Fibroblast of skin of right biceps (primary cell): ENCODE data around the gene SPOCK1.
"Not testable (repeated sequence)": the region's sequence is repeated elsewhere in the genome, so short reads cannot be mapped to it uniquely, and the experiment has no call there.

Experiments used
- DNase-seq: peaks from one replicate; pipeline ENCODE4 v3.0.0-alpha.2; 2013

The SPOCK1 gene

DNA sequence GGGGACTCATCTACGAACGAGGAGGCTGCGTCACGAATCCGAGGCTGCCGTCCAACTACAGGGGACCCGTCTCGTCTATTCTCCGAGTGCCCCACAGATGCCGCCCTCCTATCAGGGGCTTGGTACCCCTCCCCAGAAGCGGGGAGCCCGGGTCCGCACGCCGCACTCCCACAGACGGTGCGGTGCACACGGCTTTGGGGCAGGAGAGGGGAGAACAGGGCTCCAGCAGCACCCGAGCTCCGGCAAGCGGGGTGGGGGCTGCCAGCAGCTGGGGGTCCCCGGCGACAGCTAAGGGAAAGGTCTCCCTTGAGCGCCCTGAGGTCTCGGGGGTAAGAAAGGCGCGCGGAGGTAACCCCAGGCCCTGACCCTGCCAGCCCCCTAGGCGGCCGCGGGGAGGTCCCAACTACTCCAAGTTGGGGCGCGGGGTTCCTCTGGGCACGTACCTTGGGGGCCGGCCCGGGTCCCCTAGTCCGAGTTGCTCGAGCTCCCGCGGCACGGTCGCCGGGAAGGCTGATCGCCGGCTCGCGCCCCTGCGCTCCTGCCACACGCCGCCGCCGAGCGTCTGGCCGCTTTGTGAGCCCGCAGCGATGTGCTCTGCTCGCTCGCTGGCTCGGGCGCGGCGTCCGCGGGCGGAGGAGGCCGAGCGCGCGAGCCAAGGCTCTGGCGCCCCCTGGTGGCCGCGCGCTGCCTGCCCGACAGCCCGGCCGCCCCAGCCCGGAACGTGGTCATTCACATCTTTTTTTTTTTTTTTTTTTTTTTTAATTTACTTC, at the start of gene SPOCK1:
Gene SPOCK1 (minus strand): TSS at position 591 of the 770 bp plus-strand sequence.
- DNase-seq: peak; percentile 79

- no peak for DNase-seq
Measured at GRCh38 chr5:137545956-137546355, 46.8 kb upstream of the SPOCK1 start.

DNA sequence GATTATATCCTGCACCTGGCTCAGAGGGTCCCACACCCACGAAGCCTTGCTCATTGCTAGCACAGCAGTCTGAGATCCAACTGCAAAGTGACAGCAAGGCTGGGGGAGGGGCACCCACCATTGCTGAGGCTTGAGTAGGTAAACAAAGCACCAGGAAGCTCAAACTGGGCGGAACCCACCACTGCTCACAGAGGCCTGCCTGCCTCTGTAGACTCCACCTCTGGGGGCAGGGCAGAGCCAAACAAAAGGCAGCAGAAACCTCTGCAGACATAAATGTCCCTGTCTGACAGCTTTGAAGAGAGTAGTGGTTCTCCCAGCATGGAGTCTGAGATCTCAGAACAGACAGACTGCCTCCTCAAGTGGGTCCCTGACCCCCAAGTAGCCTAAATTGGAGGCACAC, 36.3 kb upstream of the SPOCK1 start:
- not testable (repeated sequence) for DNase-seq

- DNase-seq: no peak
Measured at GRCh38 chr5:137533963-137534362, 34.8 kb upstream of the SPOCK1 start.

GRCh38 chr5:137531266-137531665, 32.1 kb upstream of the SPOCK1 start:
- no peak for DNase-seq

- DNase-seq: no peak
Measured at GRCh38 chr5:137521246-137521645, 22.1 kb upstream of the SPOCK1 start.

DNA sequence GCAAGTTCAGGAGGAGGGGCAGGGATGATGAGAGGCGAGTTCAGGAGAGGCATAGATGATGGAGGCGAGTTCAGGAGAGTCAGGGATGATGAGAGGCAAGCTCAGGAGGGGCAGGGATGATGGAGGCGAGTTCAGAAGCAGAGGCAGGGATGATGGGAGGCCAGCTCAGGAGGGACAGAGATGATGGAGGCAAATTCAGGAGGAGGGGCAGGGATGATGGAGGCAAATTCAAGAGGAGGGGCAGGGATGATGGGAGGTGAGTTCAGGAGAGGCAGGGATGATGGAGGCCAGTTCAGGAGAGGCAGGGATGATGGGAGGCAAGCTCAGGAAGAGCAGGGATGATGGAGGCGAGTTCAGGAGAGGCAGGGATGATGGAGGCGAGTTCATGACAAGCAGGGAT, 17.8 kb upstream of the SPOCK1 start:
- no peak for DNase-seq

DNA sequence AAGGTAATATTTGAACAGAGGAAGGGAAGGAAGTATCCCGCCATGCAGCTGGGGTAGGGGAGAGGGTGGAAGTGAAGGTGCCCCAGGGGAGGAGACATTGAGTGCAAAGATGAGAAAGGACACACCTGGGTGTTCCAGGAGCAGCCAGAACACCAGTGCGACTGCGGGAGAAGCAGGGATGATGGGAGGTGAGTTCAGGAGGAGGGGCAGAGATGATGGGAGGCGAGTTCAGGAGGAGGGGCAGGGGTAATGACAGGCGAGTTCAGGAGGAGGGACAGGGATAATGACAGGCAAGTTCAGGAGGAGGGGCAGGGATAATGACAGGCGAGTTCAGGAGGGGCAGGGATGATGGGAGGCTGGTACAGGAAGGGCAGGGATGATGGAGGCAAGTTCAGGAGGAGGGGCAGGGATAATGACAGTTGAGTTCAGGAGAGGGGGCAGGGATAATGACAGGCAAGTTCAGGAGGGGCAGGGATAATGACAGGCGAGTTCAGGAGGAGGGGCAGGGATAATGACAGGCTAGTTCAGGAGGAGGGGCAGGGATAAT, 17.2 kb upstream of the SPOCK1 start:
- DNase-seq: no peak

DNA sequence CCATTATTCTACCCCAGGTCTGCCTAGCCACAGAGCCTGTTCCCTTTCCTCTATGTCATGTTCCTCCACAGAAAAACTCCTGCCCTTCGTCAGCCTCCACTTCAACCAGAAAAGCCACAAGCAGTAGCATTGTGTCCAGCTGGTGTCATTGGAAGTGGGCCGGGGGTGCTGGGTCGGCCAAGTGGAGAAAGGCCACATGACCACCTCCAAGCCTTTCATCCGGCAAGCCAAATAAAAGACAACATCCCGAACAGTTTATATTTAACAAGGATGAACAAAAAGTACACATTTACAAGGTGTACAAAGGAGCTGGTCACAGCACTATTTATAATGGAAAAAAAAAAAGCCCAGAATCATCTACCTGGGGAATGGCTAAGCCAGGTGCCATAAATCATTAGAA, 16.1 kb upstream of the SPOCK1 start:
- no peak for DNase-seq

DNA sequence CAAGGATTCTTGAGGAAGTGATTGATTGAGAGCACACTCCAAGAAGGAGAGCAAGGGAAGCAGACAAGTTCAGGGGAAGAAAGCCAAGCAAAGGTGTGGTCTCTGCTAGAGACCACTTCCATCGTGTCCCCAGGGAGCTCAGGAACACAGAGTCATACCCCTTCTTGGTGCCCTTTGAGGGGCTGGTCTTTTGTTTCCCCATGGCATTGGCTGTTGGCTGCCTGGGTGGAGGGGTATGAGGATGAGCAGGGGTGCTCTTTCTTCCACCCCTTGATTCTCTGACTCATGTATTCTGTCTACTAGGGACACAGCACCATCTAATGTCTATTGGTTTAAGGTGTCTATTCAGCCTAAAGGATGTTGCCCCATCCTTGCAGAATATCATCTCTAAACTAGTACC, 11.5 kb upstream of the SPOCK1 start:
- no peak for DNase-seq

- peak; percentile 28 for DNase-seq
Measured at GRCh38 chr5:137507150-137507549, 8.0 kb upstream of the SPOCK1 start.

DNA sequence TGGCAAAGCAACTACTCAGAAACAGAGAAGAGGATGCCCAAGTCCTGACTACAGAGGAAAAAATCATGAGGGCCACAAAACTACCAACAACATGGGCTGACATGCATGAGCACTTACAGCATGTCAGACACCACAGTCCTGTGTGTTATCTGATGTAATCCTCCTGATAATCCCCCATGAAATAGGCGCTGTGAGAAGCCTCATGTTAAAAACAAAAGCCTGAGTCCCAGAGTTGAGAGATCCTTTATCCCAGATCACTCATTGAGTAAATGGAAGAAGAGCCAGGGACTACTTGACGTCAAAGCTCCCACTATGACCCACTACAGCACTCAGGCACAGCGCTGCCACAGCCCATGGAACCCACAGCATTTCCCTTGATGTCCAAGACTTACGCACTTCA, 7.2 kb upstream of the SPOCK1 start:
- no peak for DNase-seq

DNA sequence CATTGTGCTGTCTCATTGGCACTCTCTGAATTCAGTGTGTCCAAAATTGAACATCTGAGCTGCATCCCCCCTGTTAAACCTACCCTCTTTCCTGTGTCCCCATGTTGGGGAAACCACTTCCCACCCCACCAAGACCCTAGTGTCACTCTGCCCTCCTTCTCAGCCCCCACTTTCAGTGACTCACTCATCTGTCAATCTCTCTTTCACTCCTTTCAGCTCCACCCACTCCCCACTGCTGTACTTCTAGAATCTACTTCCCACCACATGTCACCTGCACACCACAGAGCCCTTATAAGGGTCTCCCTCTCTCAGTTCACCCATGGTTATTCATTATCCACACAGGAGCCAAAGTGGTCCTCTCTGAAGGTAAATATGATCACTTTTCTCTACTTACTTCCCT, 5.8 kb upstream of the SPOCK1 start:
- no peak for DNase-seq

DNA sequence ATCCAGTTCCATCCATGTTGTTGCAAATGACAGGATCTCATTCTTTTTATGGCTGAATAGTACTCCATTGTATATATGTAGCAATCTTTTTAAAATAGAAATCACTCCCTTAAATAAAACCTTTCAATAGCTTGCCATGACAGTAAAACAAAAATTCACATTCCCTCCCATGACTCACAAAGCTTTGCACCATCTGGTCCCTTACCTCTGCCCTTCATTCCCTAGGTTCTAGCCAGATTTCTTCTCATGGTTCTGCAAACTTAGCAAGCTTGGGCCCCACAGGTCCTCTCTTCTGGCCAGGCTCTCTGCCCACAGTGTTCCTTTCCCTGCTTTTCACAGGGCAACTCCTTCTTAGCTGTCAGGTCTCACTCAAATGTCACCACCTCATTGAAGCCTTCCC, 4.3 kb upstream of the SPOCK1 start:
- no peak for DNase-seq

- no peak for DNase-seq
Measured at GRCh38 chr5:137502632-137503031, 3.5 kb upstream of the SPOCK1 start.

DNA sequence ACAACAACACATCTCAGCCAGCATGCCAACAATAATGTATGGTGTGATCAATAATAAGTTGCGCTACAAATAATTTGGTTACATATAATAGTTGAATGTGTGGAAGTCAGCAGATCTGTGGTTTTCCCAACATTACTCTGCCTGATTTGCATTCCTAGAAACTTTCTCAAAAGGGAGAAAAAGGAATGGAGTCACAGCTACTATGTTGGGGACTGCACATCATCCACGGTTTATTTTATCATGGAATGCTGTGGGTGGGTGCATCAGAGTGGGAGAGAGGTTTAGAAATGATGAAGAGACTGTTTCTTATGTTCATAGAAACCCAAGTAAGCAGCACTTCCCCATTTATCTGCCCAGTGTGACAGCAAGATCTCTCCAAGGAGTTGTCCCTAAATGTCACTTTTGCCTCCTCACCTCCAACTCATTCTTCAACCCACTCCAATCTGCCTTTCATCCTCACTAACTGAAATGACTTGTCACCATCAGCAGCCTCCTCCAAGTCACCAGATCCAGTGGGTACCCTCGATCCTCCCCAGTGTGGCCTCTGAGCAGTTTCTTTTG, 2.8 kb upstream of the SPOCK1 start:
- peak; percentile 27 for DNase-seq

GRCh38 chr5:137501226-137501625, 2.1 kb upstream of the SPOCK1 start:
- DNase-seq: no peak

- no peak for DNase-seq
Measured at GRCh38 chr5:137500615-137501225, 1.6 kb upstream of the SPOCK1 start.

GRCh38 chr5:137499506-137499847, 351 bp upstream of the SPOCK1 start:
- DNase-seq: not testable (repeated sequence)

GRCh38 chr5:137498301-137498735, 808 bp downstream of the SPOCK1 start:
- DNase-seq: peak; percentile 13

DNA sequence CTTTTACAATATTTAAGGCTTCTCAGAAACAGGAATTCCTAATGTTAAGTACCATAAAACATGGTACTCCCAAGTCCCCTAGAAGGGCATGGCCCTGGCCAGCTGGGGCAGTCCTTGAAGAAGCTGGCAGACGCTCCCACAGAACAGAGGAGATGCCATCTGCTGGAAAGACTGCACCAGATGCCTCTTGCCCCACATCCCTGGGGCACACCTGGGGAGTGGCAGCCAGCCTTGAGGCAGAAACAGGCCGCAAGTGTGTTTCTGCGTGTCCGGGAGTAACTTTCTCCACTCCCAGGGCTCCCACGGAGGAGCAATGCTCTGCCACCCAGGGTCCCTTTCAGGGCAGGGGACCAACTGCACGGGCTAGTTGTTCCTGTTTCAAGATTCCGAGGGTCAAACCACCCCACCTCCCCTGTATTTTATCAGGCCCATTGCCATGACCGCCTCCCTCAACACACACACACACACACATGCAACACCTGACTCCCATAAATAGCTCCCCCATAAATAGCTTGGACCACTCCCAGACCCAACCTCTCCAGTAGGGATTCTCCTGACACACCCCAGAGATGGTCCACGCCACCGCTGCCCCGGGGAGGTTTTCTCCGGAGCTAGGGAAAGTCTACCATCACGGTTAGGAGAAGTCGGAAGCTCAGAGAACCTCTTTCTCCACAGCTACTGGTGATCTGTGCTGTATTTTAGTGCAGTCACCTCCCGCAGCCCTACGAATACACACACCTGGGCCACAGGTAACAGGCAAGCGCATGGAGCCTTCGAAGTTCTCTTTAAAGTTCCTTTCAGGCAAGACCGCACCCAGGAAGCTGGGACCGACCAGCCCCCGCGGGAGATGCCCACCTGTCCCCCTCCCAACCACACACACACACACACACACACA, 1.5 kb downstream of the SPOCK1 start:
- no peak for DNase-seq

DNA sequence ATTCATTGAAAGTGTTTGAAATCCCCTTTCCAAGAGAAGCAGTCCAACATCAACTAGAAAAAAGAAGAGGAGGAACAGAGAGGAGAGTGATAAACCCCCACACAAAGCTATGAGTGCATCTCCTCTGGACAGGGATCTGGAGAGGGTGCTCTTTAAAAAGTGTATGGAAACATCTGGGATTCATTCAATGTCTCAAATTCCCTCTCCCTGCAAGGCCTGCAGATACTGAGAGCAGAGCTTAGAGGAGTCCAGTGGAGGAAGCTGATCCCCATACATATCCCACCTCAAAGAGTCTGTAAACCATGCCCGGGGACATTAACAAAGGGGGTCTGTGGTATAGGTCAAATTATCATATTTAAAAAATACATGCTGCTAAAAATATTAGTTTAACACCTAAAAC, 2.2 kb downstream of the SPOCK1 start:
- DNase-seq: peak; percentile 17

DNA sequence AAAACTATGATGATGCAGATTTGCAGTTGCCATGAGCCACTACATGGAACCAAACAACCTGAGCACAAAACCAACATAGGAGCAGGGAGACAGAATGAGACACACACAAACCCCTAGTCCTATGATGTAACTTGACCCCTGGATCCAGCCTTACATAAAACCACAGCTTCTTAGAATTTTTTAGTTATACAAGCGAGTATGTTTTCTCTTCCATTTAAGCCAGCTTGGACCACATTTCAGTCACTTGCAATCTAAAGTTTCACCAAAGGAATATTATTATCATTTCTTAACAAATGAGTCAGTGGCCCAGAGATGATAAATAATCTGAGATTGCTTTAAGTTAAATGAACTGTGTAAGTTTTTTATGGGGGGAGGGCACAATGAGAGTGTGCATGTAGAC, 6.8 kb downstream of the SPOCK1 start:
- DNase-seq: peak; percentile 77
